ENCODE data around the gene CXXC1.

CXXC1 gene

DNA sequence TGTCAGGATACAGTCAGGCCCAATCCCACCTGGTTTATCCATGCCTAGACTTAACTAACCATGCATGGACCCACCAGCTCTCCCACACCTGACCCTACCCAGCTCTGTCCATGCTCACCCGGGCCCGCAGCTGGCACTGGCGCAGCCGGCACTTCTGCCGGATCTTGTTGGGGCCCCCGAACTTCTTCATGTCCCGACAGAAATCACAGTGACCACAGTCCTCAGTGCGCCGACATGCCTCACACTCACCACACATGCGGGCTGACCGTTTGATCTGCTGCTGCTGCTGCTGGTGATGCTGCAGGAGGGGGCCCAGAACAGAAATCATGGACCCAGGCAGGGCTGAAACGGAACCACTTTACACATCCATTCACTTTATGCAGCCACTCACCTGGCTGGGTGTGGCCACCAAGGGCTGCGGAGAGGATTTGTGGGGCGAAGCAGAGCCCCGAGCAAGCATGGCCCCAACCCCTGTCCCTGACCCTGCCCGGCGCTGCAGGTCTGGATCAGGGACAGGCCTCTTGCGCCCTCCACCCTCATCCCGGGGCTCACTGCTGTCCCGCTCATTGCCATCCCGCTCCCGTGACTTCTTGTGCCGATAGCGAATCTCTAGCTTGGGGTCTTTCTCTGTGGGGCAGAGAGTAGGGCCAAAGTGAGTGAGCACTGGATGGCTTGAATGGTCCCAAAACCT lies 1.7 kb downstream of the CXXC1 start:
- Histone ChIP-seq H3K36me3 (ENCODE audit: insufficient read depth) (no peaks in the 10 kb centered on the region; the same call in 1 of the 2 replicates), H4K20me1 (ENCODE audit: insufficient read depth) (no peaks in the 10 kb centered on the region), H3K9ac (no peak overlapping the region), H3K27ac (no peak overlapping the region), H3K79me2 (ENCODE audit: insufficient read depth, low read depth) (peaks cover 22% of the 10 kb centered on the region), H3K4me3 (IDR thresholded peaks at IDR 0.05; ENCODE audit: insufficient read depth, low read depth, low read length) (no peak overlapping the region), H3K27me3 (ENCODE audit: insufficient read depth, low read depth) (no peaks in the 10 kb centered on the region), H3K4me2 (no peak overlapping the region), H3K4me1 (ENCODE audit: low read depth, poor library complexity, severe bottlenecking) (peaks cover 20% of the 10 kb centered on the region), H2AFZ (ENCODE audit: low read depth) (no peak overlapping the region)
- TF ChIP-seq, protein P1, sequence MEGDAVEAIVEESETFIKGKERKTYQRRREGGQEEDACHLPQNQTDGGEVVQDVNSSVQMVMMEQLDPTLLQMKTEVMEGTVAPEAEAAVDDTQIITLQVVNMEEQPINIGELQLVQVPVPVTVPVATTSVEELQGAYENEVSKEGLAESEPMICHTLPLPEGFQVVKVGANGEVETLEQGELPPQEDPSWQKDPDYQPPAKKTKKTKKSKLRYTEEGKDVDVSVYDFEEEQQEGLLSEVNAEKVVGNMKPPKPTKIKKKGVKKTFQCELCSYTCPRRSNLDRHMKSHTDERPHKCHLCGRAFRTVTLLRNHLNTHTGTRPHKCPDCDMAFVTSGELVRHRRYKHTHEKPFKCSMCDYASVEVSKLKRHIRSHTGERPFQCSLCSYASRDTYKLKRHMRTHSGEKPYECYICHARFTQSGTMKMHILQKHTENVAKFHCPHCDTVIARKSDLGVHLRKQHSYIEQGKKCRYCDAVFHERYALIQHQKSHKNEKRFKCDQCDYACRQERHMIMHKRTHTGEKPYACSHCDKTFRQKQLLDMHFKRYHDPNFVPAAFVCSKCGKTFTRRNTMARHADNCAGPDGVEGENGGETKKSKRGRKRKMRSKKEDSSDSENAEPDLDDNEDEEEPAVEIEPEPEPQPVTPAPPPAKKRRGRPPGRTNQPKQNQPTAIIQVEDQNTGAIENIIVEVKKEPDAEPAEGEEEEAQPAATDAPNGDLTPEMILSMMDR (conservative IDR thresholded peaks at IDR 0.05; ENCODE audit: low read depth, low read length): no peak

GRCh38 chr18:50285071-50285470 lies 2.4 kb downstream of the CXXC1 start:
- H3K27me3 ChIP-seq (ENCODE audit: insufficient read depth, low read depth): no peaks in the 10 kb centered on the region

GRCh38 chr18:50284255-50284885 lies 3.1 kb downstream of the CXXC1 start:
- Histone ChIP-seq H2AFZ (ENCODE audit: low read depth) (no peak overlapping the region), H3K79me2 (ENCODE audit: insufficient read depth, low read depth) (peaks cover 36% of the 10 kb centered on the region), H3K9ac (no peak overlapping the region), H3K4me3 (IDR thresholded peaks at IDR 0.05; ENCODE audit: insufficient read depth, low read depth, low read length) (no peak overlapping the region), H3K4me2 (no peak overlapping the region), H4K20me1 (ENCODE audit: insufficient read depth) (no peaks in the 10 kb centered on the region), H3K36me3 (ENCODE audit: insufficient read depth) (no peaks in the 10 kb centered on the region; the same call in 1 of the 2 replicates), H3K4me1 (ENCODE audit: low read depth, poor library complexity, severe bottlenecking) (peaks cover 33% of the 10 kb centered on the region), H3K27me3 (ENCODE audit: insufficient read depth, low read depth) (no peaks in the 10 kb centered on the region), H3K27ac (no peak overlapping the region)
- TF ChIP-seq, protein P1 (conservative IDR thresholded peaks at IDR 0.05; ENCODE audit: low read depth, low read length): no peak

More at GRCh38 chr18:50285071-50285470, 2.4 kb downstream of the CXXC1 start:
- Histone ChIP-seq H3K4me1 (ENCODE audit: low read depth, poor library complexity, severe bottlenecking) (peaks cover 26% of the 10 kb centered on the region), H3K4me3 (IDR thresholded peaks at IDR 0.05; ENCODE audit: insufficient read depth, low read depth, low read length) (no peak overlapping the region), H3K4me2 (no peak overlapping the region), H4K20me1 (ENCODE audit: insufficient read depth) (no peaks in the 10 kb centered on the region), H3K36me3 (ENCODE audit: insufficient read depth) (no peaks in the 10 kb centered on the region; the same call in 1 of the 2 replicates), H3K9ac (no peak overlapping the region), H3K27ac (no peak overlapping the region), H2AFZ (ENCODE audit: low read depth) (no peak overlapping the region), H3K79me2 (ENCODE audit: insufficient read depth, low read depth) (peaks cover 29% of the 10 kb centered on the region)
- TF ChIP-seq, protein P1 (conservative IDR thresholded peaks at IDR 0.05; ENCODE audit: low read depth, low read length): no peak

GRCh38 chr18:50283469-50284209 lies 3.9 kb downstream of the CXXC1 start:
- H3K4me2 ChIP-seq: no peak overlapping the region
- H3K9ac ChIP-seq: no peak overlapping the region
- no peak overlapping the region for H3K27ac ChIP-seq
- peaks cover 43% of the 10 kb centered on the region for H3K79me2 ChIP-seq (ENCODE audit: insufficient read depth, low read depth)
- no peak overlapping the region for H2AFZ ChIP-seq (ENCODE audit: low read depth)
- peaks cover 36% of the 10 kb centered on the region for H3K4me1 ChIP-seq (ENCODE audit: low read depth, poor library complexity, severe bottlenecking)
- no peak overlapping the region for H3K4me3 ChIP-seq (IDR thresholded peaks at IDR 0.05; ENCODE audit: insufficient read depth, low read depth, low read length)
- TF ChIP-seq, protein P1 (conservative IDR thresholded peaks at IDR 0.05; ENCODE audit: low read depth, low read length): no peak
- H3K27me3 ChIP-seq (ENCODE audit: insufficient read depth, low read depth): no peaks in the 10 kb centered on the region
- no peaks in the 10 kb centered on the region; the same call in 1 of the 2 replicates for H3K36me3 ChIP-seq (ENCODE audit: insufficient read depth)
- no peaks in the 10 kb centered on the region for H4K20me1 ChIP-seq (ENCODE audit: insufficient read depth)

Data from KMS-11 (cell line).